ENCODE measurements around the gene P2RX4.
"Not testable (repeated sequence)": the region's sequence is repeated elsewhere in the genome, so short reads cannot be mapped to it uniquely, and the experiment has no call there.

The P2RX4 gene

GRCh38 chr12:121209624-121210572 lies at the start of gene P2RX4:
Gene P2RX4 (plus strand): TSS chr12:121210129. CDS start chr12:121210165, 36 bp downstream.
- peak; percentile 95 for DNase-seq

DNA sequence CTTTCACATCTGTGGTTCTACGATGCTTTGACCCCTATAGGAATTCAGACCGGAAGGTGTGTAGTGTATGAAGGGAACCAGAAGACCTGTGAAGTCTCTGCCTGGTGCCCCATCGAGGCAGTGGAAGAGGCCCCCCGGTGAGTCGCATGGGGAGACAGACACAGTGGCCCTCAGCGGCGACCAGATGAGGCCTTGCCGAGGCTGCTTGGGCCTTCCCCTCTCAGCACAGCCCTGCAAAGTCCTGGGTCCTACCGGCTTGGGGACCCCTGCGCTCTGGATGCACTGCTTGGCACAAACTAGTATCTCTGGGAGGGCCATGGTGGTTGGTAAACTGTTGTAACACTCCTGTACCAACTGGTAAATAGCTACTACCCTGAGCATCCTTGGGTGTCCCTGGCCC lies 47.5 kb upstream of the P2RX4 start:
- DNase-seq, result no peak

- no peak for DNase-seq
These were observed 46.9 kb upstream of the P2RX4 start for GRCh38 chr12:121162985-121163384.

- DNase-seq, result not testable (repeated sequence)
These were observed 45.1 kb upstream of the P2RX4 start for GRCh38 chr12:121164839-121165238.

DNA sequence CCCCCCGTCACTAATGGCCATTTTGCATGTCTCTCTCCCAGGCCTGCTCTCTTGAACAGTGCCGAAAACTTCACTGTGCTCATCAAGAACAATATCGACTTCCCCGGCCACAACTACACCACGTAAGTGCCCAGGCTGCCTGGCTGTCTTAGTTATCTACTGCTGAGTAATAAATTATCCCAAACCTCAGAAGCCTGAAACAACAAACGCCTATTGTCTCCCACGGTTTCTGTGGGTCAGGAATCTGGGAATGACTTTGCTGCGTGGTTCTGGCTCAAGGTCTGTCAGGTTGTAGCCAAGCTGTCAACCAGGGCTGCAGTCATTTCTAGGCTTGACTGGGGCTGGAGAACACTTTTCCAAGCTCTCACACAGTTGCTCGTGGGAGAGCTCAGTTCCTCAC lies 44.6 kb upstream of the P2RX4 start:
- no peak for DNase-seq

GRCh38 chr12:121166356-121166755 lies 43.6 kb upstream of the P2RX4 start:
- DNase-seq, result no peak

DNA sequence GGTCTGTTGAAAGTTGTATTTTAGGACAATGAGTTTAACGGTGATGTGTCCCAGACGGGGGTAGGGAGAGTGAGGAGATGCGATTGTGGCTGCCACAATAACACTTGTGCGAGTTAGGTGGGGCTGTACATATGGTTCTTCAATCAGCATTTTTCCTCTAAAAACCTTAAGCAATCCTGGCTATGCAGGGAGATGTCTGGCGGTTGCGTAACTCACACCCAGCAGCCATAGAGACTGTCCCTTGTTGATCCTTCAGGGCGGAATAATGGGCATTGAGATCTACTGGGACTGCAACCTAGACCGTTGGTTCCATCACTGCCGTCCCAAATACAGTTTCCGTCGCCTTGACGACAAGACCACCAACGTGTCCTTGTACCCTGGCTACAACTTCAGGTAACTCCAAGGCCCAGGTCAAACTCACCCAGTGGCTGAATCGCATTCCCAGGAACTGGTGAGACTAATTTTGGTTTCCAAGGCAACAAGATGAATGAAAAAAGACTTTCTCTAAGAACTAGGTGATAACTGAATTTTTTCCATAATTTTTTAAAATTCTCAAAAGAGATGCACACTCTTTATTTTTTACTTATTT lies 42.6 kb upstream of the P2RX4 start:
- DNase-seq, result no peak

GRCh38 chr12:121167951-121168350 lies 42.0 kb upstream of the P2RX4 start:
- DNase-seq, result no peak

GRCh38 chr12:121170151-121170550 lies 39.8 kb upstream of the P2RX4 start:
- DNase-seq, result no peak

DNA sequence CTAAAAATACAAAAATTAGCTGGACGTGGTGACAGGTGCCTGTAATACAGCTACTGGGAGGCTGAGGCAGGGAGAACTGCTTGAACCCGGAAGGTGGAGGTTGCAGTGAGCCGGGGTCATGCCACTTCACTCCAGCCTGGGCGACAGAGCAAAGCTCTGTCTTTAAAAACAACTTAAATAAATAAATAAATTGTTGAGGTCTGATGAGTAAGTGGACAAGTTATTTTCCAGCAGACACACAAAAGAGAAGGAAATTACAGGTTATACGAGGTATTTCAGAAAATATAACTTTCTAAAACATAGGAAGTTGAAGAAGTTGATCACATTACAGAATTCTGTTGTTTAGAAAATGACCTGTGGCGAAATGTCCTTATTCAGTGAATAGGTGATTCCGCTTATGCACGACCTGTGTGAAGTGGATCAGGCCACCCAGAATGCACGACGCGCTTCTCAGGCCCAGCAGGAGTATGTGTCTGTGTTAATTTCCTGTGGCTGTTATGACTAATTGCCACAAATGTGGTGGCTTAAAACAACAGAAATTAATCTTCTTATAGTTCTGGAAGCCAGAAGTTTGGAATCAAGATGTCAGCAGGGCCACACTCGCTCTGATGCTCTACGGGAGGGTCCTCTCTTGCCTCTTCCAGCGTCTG lies 39.2 kb upstream of the P2RX4 start:
- peak; percentile 32 for DNase-seq

DNA sequence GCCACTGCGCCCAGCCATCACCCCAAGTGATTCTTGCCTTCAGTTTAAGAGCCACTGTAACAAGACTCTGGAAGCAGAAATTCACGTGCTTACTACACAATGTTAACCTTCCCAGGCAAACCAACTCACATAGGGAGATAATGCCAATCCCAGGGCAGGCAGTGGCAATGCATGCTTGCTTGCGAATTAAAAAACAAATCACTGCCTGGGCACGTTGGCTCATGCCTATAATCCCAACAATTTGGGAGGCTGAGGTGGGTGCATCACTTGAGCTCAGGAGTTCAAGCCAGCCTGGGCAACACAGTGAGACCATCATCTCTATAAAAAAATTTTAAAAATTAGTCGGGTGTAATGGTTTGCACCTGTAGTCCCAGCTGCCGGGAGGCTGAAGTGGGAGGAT lies 37.8 kb upstream of the P2RX4 start:
- DNase-seq, result no peak

GRCh38 chr12:121175383-121176119 lies 34.4 kb upstream of the P2RX4 start:
- no peak for DNase-seq

DNA sequence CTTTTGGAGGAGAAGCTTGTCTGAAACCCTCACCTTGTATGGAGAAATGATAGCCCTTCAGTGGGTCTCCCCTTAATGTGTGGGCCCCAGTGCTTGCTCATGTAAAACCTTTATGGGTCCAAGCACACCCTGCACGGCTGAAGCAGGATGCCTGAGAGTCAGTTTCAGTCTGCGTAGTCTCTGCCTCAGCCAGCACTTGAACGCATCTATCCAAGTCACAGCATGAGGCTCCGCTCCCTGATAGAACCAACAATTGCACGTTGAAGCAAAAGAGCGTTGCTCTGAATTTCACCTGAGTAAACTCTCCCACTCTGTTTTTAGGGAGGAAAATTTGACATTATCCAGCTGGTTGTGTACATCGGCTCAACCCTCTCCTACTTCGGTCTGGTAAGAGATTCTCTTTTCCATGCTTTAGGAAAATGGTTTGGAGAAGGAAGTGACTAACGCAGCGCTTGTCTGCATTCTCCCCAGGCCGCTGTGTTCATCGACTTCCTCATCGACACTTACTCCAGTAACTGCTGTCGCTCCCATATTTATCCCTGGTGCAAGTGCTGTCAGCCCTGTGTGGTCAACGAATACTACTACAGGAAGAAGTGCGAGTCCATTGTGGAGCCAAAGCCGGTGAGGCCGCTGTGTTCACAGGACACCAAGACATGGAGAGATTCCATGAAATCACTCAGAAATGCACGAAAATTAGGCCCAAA lies 33.0 kb upstream of the P2RX4 start:
- no peak for DNase-seq

DNA sequence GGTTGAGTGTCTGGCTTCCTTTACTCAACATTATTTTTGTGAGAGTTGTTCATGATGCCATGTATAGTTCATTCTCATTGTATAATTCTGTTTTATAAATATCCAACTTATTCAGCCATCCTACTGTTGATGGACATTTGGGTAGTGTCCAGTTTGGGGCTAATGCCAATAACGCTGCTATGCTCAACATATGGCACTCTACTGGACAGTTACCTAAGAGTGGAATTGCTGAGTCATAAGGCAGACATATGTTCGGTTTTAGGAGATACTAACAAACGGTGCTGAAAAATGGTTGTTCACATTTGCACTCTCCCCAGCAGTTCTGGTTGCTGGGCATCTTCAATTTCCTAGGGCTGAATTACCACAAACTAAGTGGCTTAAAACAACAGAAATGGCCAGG lies 28.7 kb upstream of the P2RX4 start:
- no peak for DNase-seq

- peak; percentile 65 for DNase-seq
These were observed 27.6 kb upstream of the P2RX4 start for GRCh38 chr12:121182222-121182893.

DNA sequence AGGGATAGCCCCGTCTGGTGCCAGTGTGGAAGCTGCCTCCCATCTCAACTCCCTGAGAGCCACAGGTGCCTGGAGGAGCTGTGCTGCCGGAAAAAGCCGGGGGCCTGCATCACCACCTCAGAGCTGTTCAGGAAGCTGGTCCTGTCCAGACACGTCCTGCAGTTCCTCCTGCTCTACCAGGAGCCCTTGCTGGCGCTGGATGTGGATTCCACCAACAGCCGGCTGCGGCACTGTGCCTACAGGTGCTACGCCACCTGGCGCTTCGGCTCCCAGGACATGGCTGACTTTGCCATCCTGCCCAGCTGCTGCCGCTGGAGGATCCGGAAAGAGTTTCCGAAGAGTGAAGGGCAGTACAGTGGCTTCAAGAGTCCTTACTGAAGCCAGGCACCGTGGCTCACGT lies 25.5 kb upstream of the P2RX4 start:
- no peak for DNase-seq

DNA sequence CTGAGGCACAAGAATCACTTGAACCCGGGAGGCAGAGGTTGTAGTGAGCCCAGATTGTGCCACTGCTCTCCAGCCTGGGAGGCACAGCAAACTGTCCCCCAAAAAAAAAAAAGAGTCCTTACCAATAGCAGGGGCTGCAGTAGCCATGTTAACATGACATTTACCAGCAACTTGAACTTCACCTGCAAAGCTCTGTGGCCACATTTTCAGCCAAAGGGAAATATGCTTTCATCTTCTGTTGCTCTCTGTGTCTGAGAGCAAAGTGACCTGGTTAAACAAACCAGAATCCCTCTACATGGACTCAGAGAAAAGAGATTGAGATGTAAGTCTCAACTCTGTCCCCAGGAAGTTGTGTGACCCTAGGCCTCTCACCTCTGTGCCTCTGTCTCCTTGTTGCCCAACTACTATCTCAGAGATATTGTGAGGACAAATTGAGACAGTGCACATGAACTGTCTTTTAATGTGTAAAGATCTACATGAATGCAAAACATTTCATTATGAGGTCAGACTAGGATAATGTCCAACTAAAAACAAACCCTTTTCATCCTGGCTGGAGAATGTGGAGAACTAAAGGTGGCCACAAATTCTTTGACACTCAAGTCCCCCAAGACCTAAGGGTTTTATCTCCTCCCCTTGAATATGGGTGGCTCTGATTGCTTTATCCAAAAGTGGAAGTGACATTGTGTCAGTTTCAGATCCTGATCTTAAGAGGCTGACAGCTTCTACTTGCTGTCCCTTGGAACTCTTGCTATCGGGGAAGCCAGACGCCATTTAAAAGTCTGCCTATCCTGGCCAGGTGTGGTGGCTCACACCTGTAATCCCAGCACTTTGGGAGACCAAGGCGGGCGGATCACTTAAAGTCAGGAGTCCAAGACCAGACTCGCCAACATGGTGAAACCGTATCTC lies 24.7 kb upstream of the P2RX4 start:
- no peak for DNase-seq

- no peak for DNase-seq
These were observed 23.1 kb upstream of the P2RX4 start for GRCh38 chr12:121186826-121187225.

DNA sequence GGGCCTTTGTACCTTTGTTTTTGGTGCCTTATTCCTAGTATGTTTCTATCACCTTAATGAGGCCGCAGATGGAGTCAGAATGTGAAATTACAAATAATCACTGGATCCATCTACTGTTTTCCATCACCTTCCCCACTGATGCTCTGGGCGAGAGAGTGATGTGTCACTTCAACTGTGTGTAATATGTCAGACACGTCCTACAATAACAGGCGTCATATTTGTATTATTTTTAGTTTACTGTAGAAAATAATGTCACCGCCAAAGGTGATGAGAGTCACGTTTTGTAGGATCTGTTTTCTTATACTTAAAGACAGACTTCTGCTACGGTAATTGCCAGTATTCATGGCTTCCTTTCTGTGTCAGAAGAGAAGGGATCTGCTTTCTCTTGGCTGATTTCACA lies 22.4 kb upstream of the P2RX4 start:
- DNase-seq, result no peak

DNA sequence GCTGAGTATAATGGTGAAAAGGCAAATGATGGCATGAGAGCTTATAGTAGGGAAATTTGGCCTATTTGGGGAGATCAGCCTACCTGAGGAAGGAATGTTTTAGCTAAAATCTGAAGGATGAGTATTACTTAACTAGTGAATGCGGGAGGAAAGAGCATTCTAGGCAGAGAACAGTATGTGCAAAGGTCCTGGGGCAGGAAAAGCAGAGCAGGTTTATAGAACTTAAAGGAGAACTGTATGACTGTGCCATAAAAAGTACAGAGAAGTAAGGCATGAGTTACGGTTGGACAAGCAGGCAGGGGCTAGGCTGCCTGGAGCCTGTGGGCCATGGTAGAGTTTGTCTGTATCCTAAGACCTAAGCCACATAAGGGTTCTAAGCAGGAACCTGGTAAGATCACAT lies 21.7 kb upstream of the P2RX4 start:
- no peak for DNase-seq

- DNase-seq, result no peak
These were observed 20.8 kb upstream of the P2RX4 start for GRCh38 chr12:121189131-121189530.
